Left renal pelvis (tissue), 4 donors: ENCODE data around the gene ZFYVE9. TPM values are rescaled to one million over a fixed set of nuclear protein-coding genes. Genes with fewer than 3 reads are reported as not detected.

Experiments used
- DNase-seq, 4 donors: peaks; one replicate each; pipeline ENCODE4 v3.0.0-alpha.2; 2013; ENCODE audit warnings: low read depth in 4 of 4, low spot score in 3 of 4
- polyA plus RNA-seq, 4 donors: library from polyadenylated mRNA; unstranded; fragments of 120-200 nt; gene quantifications; one replicate each; pipeline ENCODE4 v1.2.1, GENCODE V29; 2013; ENCODE audit not compliant: insufficient read length in 4 of 4

Gene ZFYVE9
- polyA plus RNA-seq, 4 donors, result 30.7 to 40.3 (median 34.9) TPM

- no peak for DNase-seq
Measured at GRCh38 chr1:52321061-52321460, 179.2 kb downstream of the ZFYVE9 start.

DNA sequence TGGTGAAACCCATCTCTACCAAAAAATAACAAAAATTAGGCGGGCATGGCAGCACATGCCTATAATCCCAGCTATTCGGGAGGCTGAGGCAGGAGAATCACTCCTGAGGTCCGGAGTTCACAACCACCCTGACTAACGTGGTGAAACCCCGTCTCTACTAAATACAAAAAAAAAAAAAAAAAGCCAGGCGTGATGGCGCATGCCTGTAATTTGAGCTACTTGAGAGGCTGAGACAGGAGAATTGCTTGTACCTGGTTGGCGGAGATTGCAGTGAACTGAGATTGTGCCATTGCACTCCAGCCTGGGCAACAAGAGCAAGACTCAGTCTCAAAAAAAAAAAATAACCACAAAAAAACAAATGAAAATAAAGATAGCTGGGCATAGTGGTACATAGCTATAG, 181.8 kb downstream of the ZFYVE9 start:
- no peak for DNase-seq

DNA sequence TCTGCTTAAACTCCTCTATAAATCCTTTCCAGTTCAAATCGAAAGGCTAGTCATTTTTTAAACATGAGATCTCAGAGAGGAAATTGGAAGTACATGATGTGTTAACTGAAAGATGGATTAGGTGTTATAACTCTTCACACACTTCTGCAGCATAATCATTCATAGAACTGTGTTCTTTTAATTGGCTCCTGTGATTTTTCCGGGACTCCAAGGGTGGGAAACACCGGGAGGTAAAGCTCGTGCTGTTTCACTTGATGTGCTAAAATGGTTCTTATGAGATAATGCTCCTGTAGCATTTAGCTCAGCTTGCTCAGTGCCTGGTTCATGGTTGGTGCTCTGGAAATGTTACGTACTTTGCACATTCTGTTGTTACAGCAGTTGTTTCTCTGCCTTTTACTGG, 183.9 kb downstream of the ZFYVE9 start:
- no peak for DNase-seq

GRCh38 chr1:52328615-52329014, 186.7 kb downstream of the ZFYVE9 start:
- DNase-seq, result no peak

- no peak for DNase-seq
Measured at GRCh38 chr1:52332411-52332810, 190.5 kb downstream of the ZFYVE9 start.

GRCh38 chr1:52334906-52335528, 193.1 kb downstream of the ZFYVE9 start:
- DNase-seq, result no peak

DNA sequence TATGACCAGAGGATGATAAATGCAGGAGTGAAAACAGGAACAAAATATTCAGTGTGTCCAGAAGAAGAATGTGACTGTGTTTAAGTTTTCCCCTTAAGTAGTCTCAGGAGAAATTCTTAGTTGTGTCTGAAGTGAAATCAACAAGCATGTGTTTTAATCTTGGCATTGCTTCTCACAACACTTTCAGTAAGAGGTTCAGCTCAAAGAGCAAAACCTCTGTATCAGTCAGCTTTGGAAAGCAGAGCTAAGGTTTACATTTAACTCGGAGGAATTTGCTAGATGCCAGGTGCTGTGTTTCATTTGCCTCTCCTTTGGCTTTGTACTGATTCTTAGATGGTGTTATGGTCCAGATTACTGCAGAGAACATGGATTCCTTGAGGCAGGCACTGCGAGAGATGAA, 195.6 kb downstream of the ZFYVE9 start:
- no peak for DNase-seq

DNA sequence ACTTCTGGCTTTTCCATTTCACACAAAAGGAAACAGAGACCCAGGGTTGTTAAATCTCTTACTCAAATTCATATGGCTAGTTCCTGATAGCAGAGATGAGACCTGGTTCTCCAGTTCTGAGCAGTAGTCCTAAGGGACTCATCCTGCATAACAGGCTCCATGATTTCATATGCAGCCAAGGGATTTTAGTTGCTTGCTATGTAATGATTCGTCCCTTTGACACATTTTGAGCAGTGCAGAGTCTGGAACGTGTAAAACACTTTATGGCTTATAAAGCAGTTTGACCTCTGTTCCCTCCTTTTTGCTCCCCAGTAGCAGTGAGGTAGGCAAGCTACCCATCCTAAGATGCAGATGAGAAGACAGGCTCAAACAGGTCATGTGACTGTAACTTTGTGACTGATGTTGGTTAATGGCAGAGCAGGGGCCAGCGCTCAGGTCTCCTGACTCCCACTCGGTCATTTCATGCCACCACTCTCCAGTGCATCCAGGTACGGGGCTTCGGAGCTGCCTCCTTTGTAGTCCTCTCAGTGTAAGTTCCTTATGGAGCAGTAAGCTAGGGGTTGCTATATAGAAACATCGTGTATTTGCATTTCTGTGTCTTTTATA, 199.9 kb downstream of the ZFYVE9 start:
- no peak for DNase-seq

DNA sequence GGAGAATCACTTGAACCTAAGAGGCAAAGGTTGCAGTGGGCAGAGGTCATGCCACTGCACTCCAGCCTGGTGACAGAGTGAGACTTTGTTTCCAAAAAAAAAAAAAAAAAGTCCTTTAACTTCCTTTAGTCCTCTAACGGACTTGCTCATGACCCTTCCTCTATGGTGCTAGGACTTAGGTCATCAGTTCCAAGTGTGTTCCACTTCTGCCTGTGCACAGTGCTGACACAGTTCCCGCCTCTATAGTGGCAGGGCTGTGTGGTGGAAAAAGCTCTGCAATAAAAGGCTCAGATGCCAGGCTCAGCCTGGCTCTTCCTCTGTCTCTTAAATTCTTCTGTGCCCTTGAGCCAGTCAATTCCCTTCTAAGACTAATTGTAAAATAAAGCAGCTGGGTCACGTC, 202.1 kb downstream of the ZFYVE9 start:
- DNase-seq, result no peak

DNA sequence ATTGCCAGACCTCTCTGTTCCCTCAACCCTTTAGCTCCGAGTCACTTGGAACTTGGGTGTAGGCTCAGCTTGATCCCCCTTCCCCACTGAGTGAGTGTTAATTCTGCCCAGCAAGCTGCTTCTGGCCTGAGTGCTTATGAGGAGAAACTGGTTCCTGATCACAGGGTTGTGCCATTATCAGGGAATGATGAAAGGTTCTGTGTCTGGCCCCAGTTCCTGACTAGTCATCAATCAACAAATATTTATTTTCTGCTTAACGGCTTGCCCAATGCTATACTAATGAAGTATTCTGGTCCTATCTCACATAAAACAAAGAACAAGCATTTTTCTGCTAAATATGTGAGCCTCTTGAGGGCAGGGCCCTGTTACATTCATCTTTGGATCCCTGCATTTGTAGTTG, 203.4 kb downstream of the ZFYVE9 start:
- DNase-seq, result no peak

DNA sequence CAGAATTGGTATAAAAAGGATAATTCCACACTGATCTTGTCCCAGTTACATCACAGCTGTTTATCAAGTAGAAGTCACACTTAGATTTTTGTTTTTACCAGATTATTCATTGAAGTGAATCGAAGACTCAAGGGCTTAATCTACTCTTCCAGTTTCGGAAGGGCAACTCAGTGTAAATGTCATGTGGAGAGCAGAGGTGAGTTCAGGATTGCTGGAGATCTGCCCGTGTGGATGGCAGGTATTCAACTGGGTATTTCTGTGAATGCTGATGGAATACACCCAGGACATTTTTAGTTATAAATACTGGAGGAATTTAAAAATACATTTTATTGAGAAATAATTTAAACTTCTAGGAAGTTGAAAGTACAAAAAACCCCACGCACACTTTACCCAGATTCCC, 204.8 kb downstream of the ZFYVE9 start:
- DNase-seq, result no peak

- no peak for DNase-seq
Measured at GRCh38 chr1:52348704-52349300, 206.9 kb downstream of the ZFYVE9 start.

- no peak for DNase-seq
Measured at GRCh38 chr1:52352690-52353089, 210.8 kb downstream of the ZFYVE9 start.

DNA sequence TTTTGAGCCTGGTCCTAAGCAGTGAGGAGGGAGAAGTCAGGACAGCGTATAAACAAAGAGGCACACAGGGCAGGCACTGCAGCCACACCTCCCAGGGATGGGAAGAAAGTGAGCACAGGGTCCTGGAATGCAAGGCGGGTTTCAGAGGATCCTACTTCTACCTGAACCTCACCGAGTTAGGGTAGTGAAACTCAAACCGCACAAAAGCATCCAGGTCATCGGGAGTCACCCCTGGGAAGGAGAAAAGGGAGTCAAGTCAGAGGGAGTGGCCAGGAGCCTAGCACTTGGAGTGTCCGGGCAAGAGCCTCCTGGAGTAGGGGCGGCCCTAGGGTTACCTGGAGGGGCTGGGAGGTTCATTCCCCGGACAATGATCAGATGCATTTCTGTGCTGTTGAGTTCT, 213.5 kb downstream of the ZFYVE9 start:
- DNase-seq, result no peak

DNA sequence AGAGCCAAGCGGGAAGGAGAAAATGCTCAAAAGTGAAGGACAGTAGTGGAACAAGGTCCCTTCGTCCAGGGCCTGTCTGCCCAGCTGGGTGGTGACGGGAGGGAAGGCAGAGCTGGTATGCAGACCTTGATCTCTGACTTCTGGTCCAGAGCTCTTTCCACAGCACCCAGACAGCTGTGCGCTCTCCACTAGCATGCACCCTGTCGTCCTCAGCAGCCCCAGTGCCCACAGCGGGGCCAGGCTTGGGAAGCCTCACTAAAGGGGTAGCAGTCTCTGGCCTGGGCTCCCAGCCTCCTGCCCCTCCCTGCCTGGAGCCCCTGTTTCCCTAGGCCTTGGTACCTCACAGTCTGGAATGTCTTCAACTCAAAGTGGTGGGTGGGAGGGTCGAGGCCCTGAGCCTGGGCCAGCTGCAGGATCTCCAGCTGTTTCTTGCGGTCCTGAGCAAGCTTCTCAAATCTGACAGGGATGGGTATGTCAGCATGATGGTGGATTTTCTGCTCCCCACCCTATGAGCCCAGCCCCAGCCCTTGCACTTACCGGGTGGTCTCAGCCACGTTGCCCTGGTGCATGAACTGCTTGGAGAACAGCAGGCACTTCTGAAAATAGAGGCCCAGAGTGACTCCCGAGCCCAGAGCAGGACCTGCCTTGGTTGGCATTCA, 214.1 kb downstream of the ZFYVE9 start:
- no peak for DNase-seq

- no peak for DNase-seq
Measured at GRCh38 chr1:52356818-52357355, 215.0 kb downstream of the ZFYVE9 start.

DNA sequence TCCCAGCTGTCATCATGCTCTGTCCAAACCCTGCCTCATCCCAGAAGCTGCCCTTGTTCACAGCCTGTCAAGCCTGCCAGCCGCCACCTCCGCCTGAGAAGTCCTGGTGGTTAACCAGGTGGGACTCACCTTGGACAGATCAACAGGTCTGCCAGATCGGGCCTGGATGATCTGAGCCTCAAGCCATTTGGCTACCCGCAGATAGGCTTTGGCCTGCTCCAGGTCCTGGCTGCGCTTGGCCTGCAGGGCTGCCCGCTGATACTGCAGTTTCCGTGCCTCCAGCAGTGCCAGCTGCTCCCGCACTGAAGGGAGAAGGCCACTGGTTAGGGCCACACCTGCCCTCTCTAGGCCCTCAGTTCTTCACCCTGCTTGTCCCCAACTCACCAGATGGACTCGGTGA, 215.5 kb downstream of the ZFYVE9 start:
- DNase-seq, result no peak

DNA sequence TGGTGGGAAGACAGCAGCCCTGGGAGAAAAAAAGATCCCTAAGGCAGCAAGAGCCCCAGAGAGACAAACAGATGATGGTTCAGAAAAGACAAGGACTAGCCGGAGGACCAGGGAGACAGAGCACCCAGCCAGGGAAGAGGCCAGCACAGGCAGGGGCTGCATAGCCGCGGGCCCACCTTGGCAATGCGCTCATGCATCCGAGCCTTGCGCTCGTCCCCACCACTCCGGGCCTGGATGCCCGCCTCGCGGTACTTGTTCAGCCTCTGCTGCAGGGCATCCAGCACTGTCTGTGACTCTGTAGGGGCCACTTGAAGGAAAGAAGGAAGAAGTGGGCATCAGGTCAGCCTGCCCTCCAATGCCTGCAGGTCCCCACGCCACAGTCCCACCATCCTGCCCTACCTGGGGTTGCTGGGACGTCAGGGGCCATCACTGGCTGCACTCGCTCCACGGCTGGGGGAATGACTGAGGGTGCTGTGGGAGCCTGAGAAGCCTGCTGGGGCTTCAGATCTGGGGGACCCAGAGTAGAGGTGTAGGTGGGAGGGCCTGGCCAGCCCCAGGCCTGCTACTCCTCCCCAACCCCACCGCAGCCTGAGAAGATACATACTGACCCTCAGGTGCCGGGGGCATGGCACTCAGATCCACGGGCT, 217.1 kb downstream of the ZFYVE9 start:
- no peak for DNase-seq

- no peak for DNase-seq
Measured at GRCh38 chr1:52359676-52360594, 218.0 kb downstream of the ZFYVE9 start.

GRCh38 chr1:52360595-52360968, 218.7 kb downstream of the ZFYVE9 start:
- no peak for DNase-seq
